GM12878 (cell line): Measurements from ENCODE around the gene OTOS. TPM values are rescaled to one million over a fixed set of nuclear protein-coding genes. Genes with fewer than 3 reads are reported as not detected.

Experiments
- ATAC-seq: fragments of 200-7000 bp; cut with Tn5 transposase; 3 replicates; pipeline ENCODE4 v1.9.1; 2020; ENCODE audit warnings: mild to moderate bottlenecking, moderate library complexity
- BruUV-seq: library from RNA; stranded (reverse); fragments of 400-500 nt; replicated peaks from 2 replicates; lab custom pipeline; 2021; lab: Mats Ljungman, UMichigan
- CTCF ChIA-PET: fragments of 300-600 bp; sonication (Branson Sonifier 250); formaldehyde crosslinking; extraction: SDS; loops from one replicate; lab custom pipeline; 2021; ENCODE audit warnings: inconsistent platforms; lab: Yijun Ruan, JAX
- POLR2A ChIA-PET: fragments of 350-600 bp; formaldehyde crosslinking; extraction: SDS; loops from one replicate; lab custom pipeline; 2021; ENCODE audit warnings: inconsistent platforms; lab: Charles Lee
- RAD21 ChIA-PET: fragments of 300-600 bp; sonication (Branson Sonifier 250); formaldehyde crosslinking; loops from one replicate; lab custom pipeline; 2023; ENCODE audit warnings: antibody characterized with exemption; ENCODE audit not compliant: unreplicated experiment; lab: Charles Lee
- SMC1A ChIA-PET: fragments of 300-600 bp; sonication (Branson Sonifier 250); formaldehyde crosslinking; loops from one replicate; lab custom pipeline; 2023; ENCODE audit not compliant: unreplicated experiment, uncharacterized antibody; lab: Charles Lee
- DNase-seq: peaks from one replicate; pipeline ENCODE4 v3.0.0-alpha.2; 2011; ENCODE audit warnings: low read depth, low spot score
- FAIRE-seq: peaks from 3 replicates; lab custom pipeline; 2011; peaks lifted over from hg19 to GRCh38; lab: Jason Lieb, UNC
- H2AFZ ChIP-seq: 2 replicates; pipeline ENCODE4 v1.6.0; 2011; ENCODE audit warnings: low read depth, low read length, control low read depth; ENCODE audit not compliant: control insufficient read depth
- H3K27ac ChIP-seq: 2 replicates; pipeline ENCODE4 v1.5.1; 2011; ENCODE audit warnings: control low read depth; ENCODE audit not compliant: control insufficient read depth, insufficient read depth
- H3K27me3 ChIP-seq, 2 experiments: replicated peaks in 1 of 2; 2 replicates each; pipeline versions ENCODE4 v1.6.0 to v1.6.1; 2011; ENCODE audit warnings: low read length in 1 of 2; ENCODE audit not compliant: control insufficient read depth in 2 of 2, insufficient read depth in 2 of 2
- H3K36me3 ChIP-seq, 2 experiments: 2 replicates each; pipeline ENCODE4 v1.5.1; 2011; ENCODE audit warnings: low read length in 1 of 2; ENCODE audit not compliant: control insufficient read depth in 2 of 2, insufficient read depth in 2 of 2
- H3K4me1 ChIP-seq: 2 replicates; pipeline ENCODE4 v1.6.1; 2011; ENCODE audit warnings: mild to moderate bottlenecking, low read length, moderate library complexity, mixed read lengths; ENCODE audit not compliant: control insufficient read depth, insufficient read depth
- H3K4me2 ChIP-seq: 2 replicates; pipeline ENCODE4 v1.6.0; 2011; ENCODE audit warnings: control low read depth; ENCODE audit not compliant: control insufficient read depth, insufficient read depth
- H3K4me3 ChIP-seq: fragments of 200-600 bp; sonication (generic); 2 replicates; pipeline ENCODE4 v1.5.1; 2016
- H3K79me2 ChIP-seq: 2 replicates; pipeline ENCODE4 v1.6.0; 2011; ENCODE audit warnings: low read length; ENCODE audit not compliant: control insufficient read depth, insufficient read depth
- H3K9ac ChIP-seq: 2 replicates; pipeline ENCODE4 v1.8.0; 2011; ENCODE audit warnings: low read length, control low read depth, mixed read lengths; ENCODE audit not compliant: control insufficient read depth, insufficient read depth
- H3K9me3 ChIP-seq: replicated peaks from 3 replicates; pipeline ENCODE4 v1.5.1; 2011; ENCODE audit warnings: mild to moderate bottlenecking, low read length; ENCODE audit not compliant: control insufficient read depth, insufficient read depth
- H4K20me1 ChIP-seq: 2 replicates; pipeline ENCODE4 v1.6.0; 2011; ENCODE audit not compliant: control insufficient read depth, insufficient read depth
- EP300 ChIP-seq, 2 experiments: fragments of 150-350 bp in 1 of 2; IDR thresholded peaks; 2 replicates each; pipeline ENCODE4 v1.6.1; 2011 to 2012; ENCODE audit warnings: low read depth in 2 of 2, low read length in 2 of 2, borderline replicate concordance in 1 of 2, improper control_type of control experiment in 1 of 2, inconsistent platforms in 1 of 2; ENCODE audit not compliant: control insufficient read depth in 1 of 2
- HCFC1 ChIP-seq: fragments of 150-350 bp; IDR thresholded peaks from 2 replicates; pipeline ENCODE4 v1.6.1; 2014; ENCODE audit warnings: low read length
- HDAC2 ChIP-seq: fragments of 200-600 bp; sonication (generic); IDR thresholded peaks from 2 replicates; pipeline ENCODE4 v1.6.1; 2017
- KAT2A ChIP-seq: conservative IDR thresholded peaks from 2 replicates; pipeline ENCODE4 v1.6.1; 2011; ENCODE audit warnings: low read depth, low read length; ENCODE audit not compliant: control insufficient read depth
- MTA2 ChIP-seq: fragments of 450-650 bp; IDR thresholded peaks from 2 replicates; pipeline ENCODE4 v1.6.1; 2016; ENCODE audit warnings: low read depth, mild to moderate bottlenecking, moderate library complexity
- POLR2AphosphoS5 ChIP-seq: IDR thresholded peaks from 2 replicates; pipeline ENCODE4 v1.6.1; 2011; ENCODE audit warnings: mild to moderate bottlenecking, low read length, inconsistent platforms
- SKIL ChIP-seq: fragments of 450-650 bp; IDR thresholded peaks from 2 replicates; pipeline ENCODE4 v1.6.1; 2017; ENCODE audit warnings: mild to moderate bottlenecking, low read depth, inconsistent platforms; ENCODE audit not compliant: poor library complexity, severe bottlenecking
- SREBF2 ChIP-seq: IDR thresholded peaks from 2 replicates; pipeline ENCODE4 v1.6.1; 2012; ENCODE audit warnings: mild to moderate bottlenecking, low read length
- YBX1 ChIP-seq: fragments of 450-650 bp; IDR thresholded peaks from 2 replicates; pipeline ENCODE4 v1.6.1; 2016; ENCODE audit warnings: antibody characterized with exemption
- ZNF384 ChIP-seq: IDR thresholded peaks from 2 replicates; pipeline ENCODE4 v1.6.1; 2012; ENCODE audit warnings: low read depth, mild to moderate bottlenecking, low read length, improper control_type of control experiment, borderline replicate concordance
- WGBS: methylation state at CpG from one replicate; pipeline ENCODE4 v1.1.6; 2016; ENCODE audit warnings: low lambda C conversion rate; ENCODE audit not compliant: insufficient replicate concordance, insufficient coverage; ENCODE audit errors: missing lambda C conversion rate; 5-methylcytosine and 5-hydroxymethylcytosine counted together
- in situ Hi-C: fragments of 300-500 bp; cut with MboI; formaldehyde crosslinking; loops from 9 replicates; pipeline ENCODE4 v1.14.3; 2018; ENCODE audit warnings: mixed read lengths
- intact Hi-C: fragments of 100-400 bp; cut with micrococcal nuclease; formaldehyde crosslinking; loops from one replicate; pipeline ENCODE4 v1.14.2; 2022; ENCODE audit not compliant: unreplicated experiment
- polyA plus RNA-seq, 11 experiments: library from polyadenylated mRNA; depleted of rRNA in 4 of 11; unstranded in 6 of 11; stranded (reverse) in 5 of 11; fragments of >200 nt; fragmentation: Nextera tagmentation in 4 of 11; fragmentation: Illumina TruSeq in 1 of 11; extraction: Ambion mirVana in 4 of 11; extraction: Trizol in 1 of 11; gene quantifications; 1 replicate in 1 of 11; 2 replicates in 10 of 11; pipeline versions ENCODE4 v1.2.1 to v1.2.3, GENCODE V29; 2011 to 2016; ENCODE audit warnings: inconsistent platforms in 2 of 11, missing spikeins in 2 of 11, low read depth in 1 of 11
- total RNA-seq, 4 experiments: library from RNA; depleted of rRNA in 3 of 4; stranded (reverse); fragments of >200 nt in 3 of 4; fragmentation: Illumina TruSeq in 1 of 4; extraction: Trizol in 1 of 4; gene quantifications; 2 replicates each; pipeline versions ENCODE4 v1.2.1 to v1.2.3, GENCODE V29; 2013 to 2021

Gene OTOS
- total and polyA plus RNA-seq, 10 of the 15 experiments (the other 5 are each of a cell fraction or from before 2014, with no cell fraction given), result not detected

- BruUV-seq, result no TSS peak
- ChIA-PET CTCF (no interaction called here), RAD21 (interaction anchor here (0.7 kb wide), 1 partner anchor 658 kb away, joined by 3 read pairs; no protein-coding TSS in a partner anchor), POLR2A (no interaction called here), SMC1A (interaction anchor here (1.0 kb wide), 1 partner anchor 44 kb away, joined by 3 read pairs; no protein-coding TSS in a partner anchor)
- DNase-seq (no peak), FAIRE-seq (no peak), ATAC-seq (no peak)
- no peak overlapping the region for H3K4me2 ChIP-seq
- no peak overlapping the region for H3K4me3 ChIP-seq
- H4K20me1 ChIP-seq, result no peaks in the 10 kb centered on the region
- H3K4me1 ChIP-seq, result no peaks in the 10 kb centered on the region
- H3K27me3 ChIP-seq, result no peaks in the 10 kb centered on the region; a peak in 2 of 4 replicates
- TF ChIP-seq ZNF384, result no peak
- no peak for TF ChIP-seq SREBF2
- TF ChIP-seq HDAC2, result no peak
- TF ChIP-seq EP300 (IDR thresholded peaks at IDR 0.05; ENCODE audit: borderline replicate concordance in 1 of 2, control insufficient read depth in 1 of 2, low read depth in 2 of 2, low read length in 2 of 2), result no peak
- TF ChIP-seq MTA2, result no peak
- TF ChIP-seq YBX1, result no peak
- no peak for TF ChIP-seq POLR2AphosphoS5
- no peak for TF ChIP-seq HCFC1
- no peak for TF ChIP-seq KAT2A
- no peak for TF ChIP-seq SKIL
- H3K27ac ChIP-seq, result no peak overlapping the region
- no peaks in the 10 kb centered on the region for H3K36me3 ChIP-seq
- H3K9ac ChIP-seq, result no peak overlapping the region
- intact Hi-C loops (no loop called here), in situ Hi-C loops (no loop called here)
- H3K9me3 ChIP-seq, result no peaks in the 10 kb centered on the region
- 33% methylated on average over 11 of the region's 11 CpGs for WGBS
- no peak overlapping the region for H2AFZ ChIP-seq
- no peaks in the 10 kb centered on the region for H3K79me2 ChIP-seq
Observed at GRCh38 chr2:240105982-240106381, 34.5 kb downstream of the OTOS start.
